H1 (cell line): ENCODE results near the gene GSTO2. TPM values are rescaled to one million over a fixed set of nuclear protein-coding genes. Genes with fewer than 3 reads are reported as not detected.

Source experiments
- CTCF ChIA-PET: fragments of 300-600 bp; sonication (Branson Sonifier 250); formaldehyde crosslinking; loops from one replicate; lab custom pipeline; 2021; ENCODE audit not compliant: partially characterized antibody; lab: Charles Lee
- POLR2A ChIA-PET: fragments of 300-600 bp; sonication (Branson Sonifier 250); formaldehyde crosslinking; loops from one replicate; lab custom pipeline; 2021; ENCODE audit warnings: inconsistent platforms; ENCODE audit not compliant: partially characterized antibody; lab: Charles Lee
- DNase-seq, 2 experiments: peaks; one replicate each; pipeline versions ENCODE4 v3.0.0 to v3.0.0-alpha.2; 2010 to 2022; ENCODE audit warnings: low spot score in 2 of 2, low read depth in 1 of 2, mixed read lengths in 1 of 2
- FAIRE-seq: peaks from 2 replicates; lab custom pipeline; 2011; peaks lifted over from hg19 to GRCh38; lab: Jason Lieb, UNC
- H2AFZ ChIP-seq: 2 replicates; pipeline ENCODE4 v1.8.1; 2012; ENCODE audit warnings: low read length, inconsistent platforms
- H2AK5ac ChIP-seq: 2 replicates; pipeline ENCODE4 v1.6.1; 2013; ENCODE audit warnings: low read depth, low read length
- H2BK120ac ChIP-seq: replicated peaks from 2 replicates; pipeline ENCODE3; 2013; ENCODE audit warnings: low read depth, low read length, inconsistent platforms
- H2BK12ac ChIP-seq: 2 replicates; pipeline ENCODE4 v1.6.1; 2013; ENCODE audit warnings: low read depth, low read length
- H2BK15ac ChIP-seq: 2 replicates; pipeline ENCODE4 v1.6.1; 2013; ENCODE audit warnings: low read length
- H2BK20ac ChIP-seq: 2 replicates; pipeline ENCODE4 v1.6.1; 2013; ENCODE audit warnings: low read length
- H2BK5ac ChIP-seq: 2 replicates; pipeline ENCODE4 v1.6.1; 2013; ENCODE audit warnings: low read depth, low read length
- H3K14ac ChIP-seq: 2 replicates; pipeline ENCODE4 v1.6.1; 2013; ENCODE audit warnings: inconsistent platforms; ENCODE audit not compliant: insufficient read length
- H3K18ac ChIP-seq: 2 replicates; pipeline ENCODE4 v1.6.1; 2013; ENCODE audit warnings: low read length; ENCODE audit errors: extremely low read depth
- H3K23ac ChIP-seq: 2 replicates; pipeline ENCODE4 v1.6.1; 2013; ENCODE audit warnings: inconsistent platforms; ENCODE audit not compliant: insufficient read length
- H3K23me2 ChIP-seq: 2 replicates; pipeline ENCODE4 v1.6.1; 2013; ENCODE audit warnings: low read depth, low read length
- H3K27ac ChIP-seq: 2 replicates; pipeline ENCODE4 v1.6.1; 2011; ENCODE audit warnings: low read depth, low read length, inconsistent platforms
- H3K27me3 ChIP-seq, 4 experiments: replicated peaks in 1 of 4; 1 replicate in 1 of 4; 2 replicates in 3 of 4; pipeline versions ENCODE4 v1.6.1 to v1.8.1; 2011 to 2013; ENCODE audit warnings: low read length in 3 of 4, mild to moderate bottlenecking in 3 of 4, inconsistent platforms in 2 of 4, mixed read lengths in 2 of 4, moderate library complexity in 1 of 4; ENCODE audit not compliant: control insufficient read depth in 3 of 4, insufficient read depth in 3 of 4; ENCODE audit errors: extremely low read depth in 1 of 4
- H3K36me3 ChIP-seq, 4 experiments: 2 replicates each; pipeline versions ENCODE4 v1.6.1 to v1.8.1; 2011 to 2013; ENCODE audit warnings: mild to moderate bottlenecking in 4 of 4, low read length in 3 of 4, moderate library complexity in 2 of 4, control low read depth in 1 of 4, inconsistent platforms in 1 of 4; ENCODE audit not compliant: insufficient read depth in 4 of 4, control insufficient read depth in 2 of 4
- H3K4ac ChIP-seq: replicated peaks from 2 replicates; pipeline ENCODE3; 2013; ENCODE audit warnings: low read length, low read depth, mixed read lengths, inconsistent platforms; ENCODE audit not compliant: insufficient read length
- H3K4me1 ChIP-seq, 4 experiments: replicated peaks in 1 of 4; 1 replicate in 1 of 4; 2 replicates in 3 of 4; pipeline versions ENCODE4 v1.6.1 to v1.8.1; 2011 to 2013; ENCODE audit warnings: low read length in 3 of 4, inconsistent platforms in 2 of 4, mixed read lengths in 1 of 4; ENCODE audit not compliant: insufficient read depth in 4 of 4, control insufficient read depth in 3 of 4
- H3K4me2 ChIP-seq, 2 experiments: 2 replicates each; pipeline versions ENCODE4 v1.6.1 to v1.8.1; 2011 to 2013; ENCODE audit warnings: low read depth in 2 of 2, low read length in 2 of 2, control low read depth in 1 of 2, inconsistent platforms in 1 of 2, mild to moderate bottlenecking in 1 of 2; ENCODE audit not compliant: insufficient read depth in 1 of 2
- H3K4me3 ChIP-seq, 4 experiments: fragments of 200-600, 300-600 bp in 1 of 4; sonication (generic), shearing (Covaris generic), sonication (Bioruptor Twin) in 1 of 4; 2 replicates each; pipeline versions ENCODE4 v1.5.1 to v1.8.1; 2011 to 2016; ENCODE audit warnings: low read length in 4 of 4, low read depth in 3 of 4, control low read depth in 2 of 4, inconsistent platforms in 2 of 4, mild to moderate bottlenecking in 2 of 4, mixed read lengths in 1 of 4, moderate library complexity in 1 of 4; ENCODE audit not compliant: insufficient read depth in 2 of 4; ENCODE audit errors: extremely low read depth in 1 of 4
- H3K56ac ChIP-seq: replicated peaks from 2 replicates; pipeline ENCODE3; 2013; ENCODE audit warnings: low read depth, mild to moderate bottlenecking, mixed read lengths, low read length, inconsistent platforms; ENCODE audit not compliant: insufficient read length
- H3K79me1 ChIP-seq: 2 replicates; pipeline ENCODE4 v1.6.1; 2013; ENCODE audit warnings: low read depth, low read length, control low read depth
- H3K79me2 ChIP-seq, 2 experiments: 2 replicates each; pipeline versions ENCODE4 v1.6.1 to v1.8.1; 2012 to 2013; ENCODE audit warnings: low read length in 2 of 2, mild to moderate bottlenecking in 2 of 2, inconsistent platforms in 1 of 2; ENCODE audit not compliant: insufficient read depth in 2 of 2, control insufficient read depth in 1 of 2
- H3K9ac ChIP-seq, 4 experiments: replicated peaks in 1 of 4; 1 replicate in 1 of 4; 2 replicates in 3 of 4; pipeline versions ENCODE4 v1.6.1 to v1.8.1; 2011 to 2013; ENCODE audit warnings: low read depth in 3 of 4, low read length in 3 of 4, control low read depth in 2 of 4, mild to moderate bottlenecking in 2 of 4, moderate library complexity in 2 of 4, inconsistent platforms in 1 of 4; ENCODE audit errors: extremely low read depth in 1 of 4
- H3K9me3 ChIP-seq, 2 experiments: 2 replicates each; pipeline versions ENCODE4 v1.6.1 to v1.8.1; 2012 to 2013; ENCODE audit warnings: mild to moderate bottlenecking in 2 of 2, moderate library complexity in 2 of 2, control low read depth in 1 of 2, inconsistent platforms in 1 of 2, low read depth in 1 of 2, low read length in 1 of 2, mixed read lengths in 1 of 2; ENCODE audit not compliant: insufficient read depth in 2 of 2
- H4K20me1 ChIP-seq, 2 experiments: replicated peaks in 1 of 2; 2 replicates each; pipeline versions ENCODE3 to v1.8.1; 2011 to 2013; ENCODE audit warnings: inconsistent platforms in 2 of 2, low read length in 2 of 2, mild to moderate bottlenecking in 1 of 2; ENCODE audit not compliant: insufficient read depth in 2 of 2, control insufficient read depth in 1 of 2
- H4K5ac ChIP-seq: 2 replicates; pipeline ENCODE4 v1.6.1; 2013; ENCODE audit warnings: low read length, low read depth, mixed read lengths, inconsistent platforms; ENCODE audit not compliant: insufficient read length
- H4K8ac ChIP-seq: 2 replicates; pipeline ENCODE4 v1.8.0; 2013; ENCODE audit warnings: mild to moderate bottlenecking, moderate library complexity, low read length, inconsistent platforms; ENCODE audit not compliant: insufficient read depth; ENCODE audit errors: extremely low read depth
- H4K91ac ChIP-seq: replicated peaks from 2 replicates; pipeline ENCODE3; 2013; ENCODE audit warnings: low read length, mixed read lengths, inconsistent platforms; ENCODE audit not compliant: insufficient read length
- CEBPB ChIP-seq: IDR thresholded peaks from 2 replicates; pipeline ENCODE4 v1.6.1; 2012; ENCODE audit warnings: low read depth, low read length
- EGR1 ChIP-seq: IDR thresholded peaks from 2 replicates; pipeline ENCODE4 v1.6.1; 2011; ENCODE audit warnings: low read depth, low read length, borderline replicate concordance
- GABPA ChIP-seq: IDR thresholded peaks from 2 replicates; pipeline ENCODE4 v1.6.1; 2011; ENCODE audit warnings: mild to moderate bottlenecking, low read length, moderate library complexity, borderline replicate concordance; ENCODE audit not compliant: insufficient read depth
- GTF2F1 ChIP-seq: IDR thresholded peaks from 2 replicates; pipeline ENCODE4 v1.6.1; 2012; ENCODE audit warnings: low read depth, low read length, improper control_type of control experiment, borderline replicate concordance
- POLR2AphosphoS5 ChIP-seq: IDR thresholded peaks from 2 replicates; pipeline ENCODE4 v1.6.1; 2011; ENCODE audit warnings: low read depth, low read length
- RAD21 ChIP-seq, 2 experiments: IDR thresholded peaks in 1 of 2; conservative IDR thresholded peaks in 1 of 2; 2 replicates each; pipeline ENCODE4 v1.6.1; 2011; ENCODE audit warnings: low read depth in 2 of 2, low read length in 2 of 2, improper control_type of control experiment in 1 of 2, inconsistent platforms in 1 of 2, mild to moderate bottlenecking in 1 of 2, moderate library complexity in 1 of 2
- RFX5 ChIP-seq: IDR thresholded peaks from 2 replicates; pipeline ENCODE4 v1.6.1; 2011; ENCODE audit warnings: low read depth, low read length, improper control_type of control experiment, borderline replicate concordance
- SAP30 ChIP-seq: fragments of 300-600 bp; sonication (generic); IDR thresholded peaks from 2 replicates; pipeline ENCODE4 v1.7.1; 2012; ENCODE audit warnings: low read length, moderate library complexity, mild to moderate bottlenecking, inconsistent platforms; ENCODE audit not compliant: insufficient read depth, insufficient replicate concordance
- SUZ12 ChIP-seq: fragments of 200-600 bp; sonication (generic); IDR thresholded peaks from 2 replicates; pipeline ENCODE4 v1.6.1; 2012; ENCODE audit warnings: mild to moderate bottlenecking, inconsistent platforms, low read length, moderate library complexity, mixed read lengths
- TBP ChIP-seq: IDR thresholded peaks from 2 replicates; pipeline ENCODE4 v1.6.1; 2011; ENCODE audit warnings: low read depth, low read length, improper control_type of control experiment
- USF2 ChIP-seq: IDR thresholded peaks from 2 replicates; pipeline ENCODE4 v1.6.1; 2011; ENCODE audit warnings: low read length, improper control_type of control experiment
- ZNF274 ChIP-seq: IDR thresholded peaks from 2 replicates; pipeline ENCODE4 v1.7.0; 2012; ENCODE audit warnings: low read length, borderline replicate concordance; ENCODE audit errors: extremely low read depth
- WGBS, 2 experiments: shearing (Covaris generic) in 1 of 2; methylation state at CpG; one replicate each; pipeline versions ENCODE4 v1.1.6 to v1.1.7; 2013 to 2015; ENCODE audit warnings: low lambda C conversion rate in 2 of 2, mixed read lengths in 2 of 2, inconsistent platforms in 1 of 2, low coverage in 1 of 2, missing lambda C conversion rate in 1 of 2; ENCODE audit not compliant: insufficient replicate concordance in 2 of 2, insufficient coverage in 1 of 2, insufficient read length in 1 of 2; ENCODE audit errors: extremely low coverage in 1 of 2, missing lambda C conversion rate in 1 of 2; 5-methylcytosine and 5-hydroxymethylcytosine counted together
- polyA plus RNA-seq, 7 experiments: library from polyadenylated mRNA; depleted of rRNA in 3 of 7; stranded (reverse) in 5 of 7; unstranded in 2 of 7; fragments of >200 nt in 5 of 7; fragments of 200-250 nt in 2 of 7; gene quantifications; 1 replicate in 5 of 7; 2 replicates in 1 of 7; 4 replicates in 1 of 7; pipeline versions ENCODE4 v1.2.1 to v1.2.3, GENCODE V29; 2011 to 2013; ENCODE audit warnings: missing spikeins in 2 of 7, mixed read lengths in 2 of 7
- total RNA-seq: library from RNA; stranded (reverse); fragmentation: NEBNext Ultra II Directional; extraction: Animal tissue kit (Norgen Biotek cat#: 25700); gene quantifications from 2 replicates; pipeline ENCODE4 v1.2.1, GENCODE V29; 2021

GSTO2 gene
- total and polyA plus RNA-seq, 2 of the 8 experiments (the other 6 are each of a cell fraction or from before 2014, with no cell fraction given): 13.1 to 41.7 TPM

- no peak for DNase-seq
- no peaks in the 10 kb centered on the region for H3K9me3 ChIP-seq
- H2BK15ac ChIP-seq: no peak overlapping the region
- no peak overlapping the region for H2BK5ac ChIP-seq
- peaks cover 10 to 17% (median 13%) of the 10 kb centered on the region in 4 experiments; a peak in 6 of 7 replicates for H3K4me1 ChIP-seq
- no peak overlapping the region for H3K4ac ChIP-seq
- no peak overlapping the region for H2AK5ac ChIP-seq
- ChIA-PET CTCF (interaction anchor here (1.1 to 17.2 kb wide), 4 partner anchors 9 to 46 kb away, joined by 3 to 379 read pairs (median 12); no protein-coding TSS in a partner anchor), POLR2A (interaction anchor here (1.1 kb wide), 1 partner anchor 10 kb away, joined by 4 read pairs; no protein-coding TSS in a partner anchor)
- no peak overlapping the region for H4K91ac ChIP-seq
- FAIRE-seq: no peak
- H4K5ac ChIP-seq: no peak overlapping the region
- TF ChIP-seq USF2 (no peak), TBP (no peak), GABPA (no peak), ZNF274 (no peak), GTF2F1 (no peak), SAP30 (no peak), RFX5 (no peak), SUZ12 (no peak), EGR1 (no peak), POLR2AphosphoS5 (no peak), CEBPB (no peak), RAD21 (IDR thresholded peaks at IDR 0.05 in 1 of 2, conservative IDR thresholded peaks at IDR 0.05 in 1 of 2; ENCODE audit: low read depth in 2 of 2, low read length in 2 of 2) (no peak)
- no peak overlapping the region for H3K4me2 ChIP-seq
- H2AFZ ChIP-seq: no peak overlapping the region
- no peak overlapping the region for H3K4me3 ChIP-seq
- peaks cover 0 to 4% of the 10 kb centered on the region in 2 experiments for H4K20me1 ChIP-seq
- 87% methylated on average over 4 of the region's 4 CpGs; no CpG with 5 or more reads in 1 of the 2 experiments for WGBS, 2 experiments
- H3K23me2 ChIP-seq: peaks cover 18% of the 10 kb centered on the region
- no peak overlapping the region for H3K14ac ChIP-seq
- no peaks in the 10 kb centered on the region for H3K36me3 ChIP-seq
- H3K27me3 ChIP-seq: peaks cover 0 to 2% (median 0%) of the 10 kb centered on the region in 4 experiments; a peak in 1 of 7 replicates
- 0 out of 2 replicates have a peak, but pooled peaks cover 3% of the 10 kb centered on the region for H3K79me1 ChIP-seq
- H3K23ac ChIP-seq: no peak overlapping the region
- H2BK120ac ChIP-seq: no peak overlapping the region
- no peak overlapping the region for H3K56ac ChIP-seq
- H3K9ac ChIP-seq: no peak overlapping the region
- H4K8ac ChIP-seq: no peak overlapping the region
- no peak overlapping the region for H2BK20ac ChIP-seq
- no peak overlapping the region for H2BK12ac ChIP-seq
- H3K27ac ChIP-seq: no peak overlapping the region
- H3K18ac ChIP-seq: no peak overlapping the region
- peaks cover 5 to 21% of the 10 kb centered on the region in 2 experiments for H3K79me2 ChIP-seq
These were observed 71.7 kb downstream of the GSTO2 start for GRCh38 chr10:104340641-104341040.
